ENCODE results near the gene ELOVL6.

DNA sequence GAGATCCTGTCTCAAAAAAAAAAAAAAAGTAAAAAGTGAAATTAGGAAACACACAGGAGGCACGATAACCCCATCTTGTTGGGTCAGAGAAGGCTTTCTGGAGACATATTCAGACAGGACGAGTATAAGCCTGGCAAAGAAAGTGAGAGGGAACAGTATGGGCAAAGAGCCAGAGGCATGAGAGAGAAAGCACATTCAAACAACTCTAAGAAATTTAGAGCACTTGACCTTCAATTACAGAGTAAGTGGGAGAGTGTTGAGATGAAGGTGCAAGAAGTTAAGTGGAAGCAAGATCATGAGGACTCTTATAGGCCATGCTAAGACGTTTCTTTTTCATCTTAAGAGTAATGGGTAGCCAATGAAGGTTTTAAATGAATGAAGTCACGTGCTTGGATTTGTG lies 70.4 kb downstream of the ELOVL6 start:
- TF ChIP-seq, protein P1, sequence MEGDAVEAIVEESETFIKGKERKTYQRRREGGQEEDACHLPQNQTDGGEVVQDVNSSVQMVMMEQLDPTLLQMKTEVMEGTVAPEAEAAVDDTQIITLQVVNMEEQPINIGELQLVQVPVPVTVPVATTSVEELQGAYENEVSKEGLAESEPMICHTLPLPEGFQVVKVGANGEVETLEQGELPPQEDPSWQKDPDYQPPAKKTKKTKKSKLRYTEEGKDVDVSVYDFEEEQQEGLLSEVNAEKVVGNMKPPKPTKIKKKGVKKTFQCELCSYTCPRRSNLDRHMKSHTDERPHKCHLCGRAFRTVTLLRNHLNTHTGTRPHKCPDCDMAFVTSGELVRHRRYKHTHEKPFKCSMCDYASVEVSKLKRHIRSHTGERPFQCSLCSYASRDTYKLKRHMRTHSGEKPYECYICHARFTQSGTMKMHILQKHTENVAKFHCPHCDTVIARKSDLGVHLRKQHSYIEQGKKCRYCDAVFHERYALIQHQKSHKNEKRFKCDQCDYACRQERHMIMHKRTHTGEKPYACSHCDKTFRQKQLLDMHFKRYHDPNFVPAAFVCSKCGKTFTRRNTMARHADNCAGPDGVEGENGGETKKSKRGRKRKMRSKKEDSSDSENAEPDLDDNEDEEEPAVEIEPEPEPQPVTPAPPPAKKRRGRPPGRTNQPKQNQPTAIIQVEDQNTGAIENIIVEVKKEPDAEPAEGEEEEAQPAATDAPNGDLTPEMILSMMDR (conservative IDR thresholded peaks at IDR 0.05 in 1 of 2, IDR thresholded peaks at IDR 0.05 in 1 of 2; ENCODE audit: low read depth in 1 of 2, low read length in 2 of 2), result no peak
- TF ChIP-seq EZH2 (IDR thresholded peaks at IDR 0.05; ENCODE audit: low read length, missing control alignments), result no peak
